ENCODE measurements around the gene KIRREL1. TPM values are rescaled to one million over a fixed set of nuclear protein-coding genes. Genes with fewer than 3 reads are reported as not detected.

KIRREL1 gene
- 39.5 and 70.7 TPM in 2 replicates for total RNA-seq (ENCODE audit: low replicate concordance)

DNA sequence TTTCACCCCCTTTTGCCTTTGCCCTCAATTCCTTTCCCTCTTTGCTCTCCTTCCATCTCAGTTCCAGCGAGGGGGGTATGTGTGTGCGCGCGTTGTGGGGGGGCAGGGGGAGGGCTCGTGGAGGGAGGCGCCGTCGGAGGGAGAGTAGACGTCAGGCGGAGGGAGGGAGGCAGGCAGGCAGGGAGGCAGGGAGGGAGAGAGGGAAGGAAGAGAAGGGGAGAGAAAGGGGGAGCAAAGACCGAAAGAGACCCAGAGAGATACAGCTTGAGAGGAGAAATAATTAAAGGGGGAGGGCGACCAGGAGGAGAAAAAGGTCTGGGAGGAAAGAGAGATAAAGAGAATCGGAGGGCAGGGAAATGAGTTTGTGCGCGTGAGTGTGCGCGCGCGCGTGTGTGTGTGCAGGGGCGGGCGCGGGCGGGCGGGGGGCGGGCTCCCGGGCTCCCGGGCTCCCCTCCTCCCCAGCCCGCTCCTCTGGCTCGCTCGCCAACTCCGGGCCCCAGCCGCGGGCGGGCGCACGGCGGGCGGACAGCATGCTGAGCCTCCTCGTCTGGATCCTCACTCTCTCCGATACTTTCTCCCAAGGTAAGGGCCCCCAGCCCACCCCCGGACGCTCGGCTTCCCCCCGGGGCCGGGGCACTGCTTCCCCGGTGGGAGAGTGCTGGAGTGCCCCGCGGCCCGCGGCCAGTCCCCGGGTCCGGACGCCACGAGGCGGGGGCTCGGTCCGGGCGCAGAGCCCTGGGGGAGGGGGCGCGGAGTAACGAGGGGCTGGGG is at the start of gene KIRREL1:
Gene KIRREL1 (plus strand): TSS at position 499 of the 771 bp plus-strand sequence. CDS start 32 bp downstream, at position 531.
- peaks cover 49% of the 10 kb centered on the region for H3K79me2 ChIP-seq (ENCODE audit: low read depth)
- peaks cover 51% of the 10 kb centered on the region for H3K4me1 Mint-ChIP-seq
- peak within 1 kb of the TSS; percentile 90 for H3K4me2 ChIP-seq
- peaks cover 5% of the 10 kb centered on the region for H3K27me3 ChIP-seq
- H3K4me1 ChIP-seq: peaks cover 33% of the 10 kb centered on the region
- H3K27ac Mint-ChIP-seq: peak within 1 kb of the TSS; percentile 97
- peaks cover 10% of the 10 kb centered on the region for H3F3A ChIP-seq (ENCODE audit: low read depth)
- peak within 1 kb of the TSS; percentile 92 for H3K4me3 Mint-ChIP-seq
- no peaks in the 10 kb centered on the region for H3K9me3 Mint-ChIP-seq
- H3K27ac ChIP-seq: peak within 1 kb of the TSS; percentile 44
- H4K20me1 ChIP-seq (ENCODE audit: low read depth): peaks cover 39% of the 10 kb centered on the region
- H3K4me3 ChIP-seq: peak within 1 kb of the TSS; percentile 90
- DNase-seq (ENCODE audit: low spot score): peak; percentile 76
- no peak for TF ChIP-seq EZH2 (IDR thresholded peaks at IDR 0.05)
- TF ChIP-seq, protein P1, sequence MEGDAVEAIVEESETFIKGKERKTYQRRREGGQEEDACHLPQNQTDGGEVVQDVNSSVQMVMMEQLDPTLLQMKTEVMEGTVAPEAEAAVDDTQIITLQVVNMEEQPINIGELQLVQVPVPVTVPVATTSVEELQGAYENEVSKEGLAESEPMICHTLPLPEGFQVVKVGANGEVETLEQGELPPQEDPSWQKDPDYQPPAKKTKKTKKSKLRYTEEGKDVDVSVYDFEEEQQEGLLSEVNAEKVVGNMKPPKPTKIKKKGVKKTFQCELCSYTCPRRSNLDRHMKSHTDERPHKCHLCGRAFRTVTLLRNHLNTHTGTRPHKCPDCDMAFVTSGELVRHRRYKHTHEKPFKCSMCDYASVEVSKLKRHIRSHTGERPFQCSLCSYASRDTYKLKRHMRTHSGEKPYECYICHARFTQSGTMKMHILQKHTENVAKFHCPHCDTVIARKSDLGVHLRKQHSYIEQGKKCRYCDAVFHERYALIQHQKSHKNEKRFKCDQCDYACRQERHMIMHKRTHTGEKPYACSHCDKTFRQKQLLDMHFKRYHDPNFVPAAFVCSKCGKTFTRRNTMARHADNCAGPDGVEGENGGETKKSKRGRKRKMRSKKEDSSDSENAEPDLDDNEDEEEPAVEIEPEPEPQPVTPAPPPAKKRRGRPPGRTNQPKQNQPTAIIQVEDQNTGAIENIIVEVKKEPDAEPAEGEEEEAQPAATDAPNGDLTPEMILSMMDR (IDR thresholded peaks at IDR 0.05): no peak
- peak within 1 kb of the TSS; percentile 83 for H3K9ac ChIP-seq
- H3K36me3 ChIP-seq: no peaks in the 10 kb centered on the region
- H3K27me3 Mint-ChIP-seq (ENCODE audit: insufficient read depth, low read depth): peaks cover 2% of the 10 kb centered on the region
- no peaks in the 10 kb centered on the region for H3K9me3 ChIP-seq (ENCODE audit: low read depth)
- peaks cover 6% of the 10 kb centered on the region for H3K36me3 Mint-ChIP-seq
- peak within 1 kb of the TSS; percentile 32 for H2AFZ ChIP-seq (replicated peaks)

DNA sequence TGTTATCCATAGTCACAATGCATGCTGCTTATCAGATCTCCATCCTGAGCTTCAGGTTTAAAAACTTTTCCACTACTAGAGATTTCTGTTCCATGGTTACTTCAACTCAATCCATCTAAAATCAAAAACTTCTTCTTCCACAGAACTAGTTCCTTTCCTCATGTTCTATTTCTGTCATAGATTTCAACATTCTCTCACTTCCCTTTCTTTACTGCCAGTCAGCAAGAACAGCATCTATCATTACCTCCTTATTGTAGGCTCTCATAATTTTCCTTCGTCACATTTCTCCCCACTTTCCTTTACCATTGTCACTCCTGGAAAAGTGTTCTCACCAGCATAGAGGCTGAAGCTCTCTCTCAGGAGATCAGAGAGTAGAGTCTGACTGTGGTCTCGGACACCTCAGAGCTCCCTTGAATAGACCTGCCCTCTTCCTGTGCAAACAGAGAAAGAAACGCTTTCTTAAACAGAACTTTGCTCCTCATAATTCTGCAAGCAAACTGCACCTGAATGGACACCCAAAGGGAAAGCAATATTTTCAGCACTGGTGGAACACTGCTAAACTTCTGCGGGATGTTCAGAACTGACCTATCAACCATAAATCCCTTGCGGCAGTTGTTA is 48.7 kb upstream of the KIRREL1 start:
- Mint-ChIP-seq H3K27me3 (ENCODE audit: insufficient read depth, low read depth) (peaks cover 3% of the 10 kb centered on the region), H3K36me3 (no peaks in the 10 kb centered on the region), H3K27ac (no peak overlapping the region), H3K4me1 (peaks cover 6% of the 10 kb centered on the region), H3K4me3 (no peak overlapping the region), H3K9me3 (no peaks in the 10 kb centered on the region)
- Histone ChIP-seq H4K20me1 (ENCODE audit: low read depth) (no peaks in the 10 kb centered on the region), H3K9me3 (ENCODE audit: low read depth) (no peaks in the 10 kb centered on the region), H3K9ac (no peak overlapping the region), H2AFZ (replicated peaks) (no peak overlapping the region), H3K27me3 (no peaks in the 10 kb centered on the region), H3K4me3 (no peak overlapping the region), H3F3A (ENCODE audit: low read depth) (no peaks in the 10 kb centered on the region), H3K4me1 (no peaks in the 10 kb centered on the region), H3K79me2 (ENCODE audit: low read depth) (no peaks in the 10 kb centered on the region), H3K27ac (no peak overlapping the region), H3K36me3 (no peaks in the 10 kb centered on the region), H3K4me2 (no peak overlapping the region)
- TF ChIP-seq EZH2phosphoT487 (IDR thresholded peaks at IDR 0.05) (no peak), EZH2 (IDR thresholded peaks at IDR 0.05) (no peak)
- TF ChIP-seq, protein P1 (IDR thresholded peaks at IDR 0.05): no peak
- no peak for DNase-seq (ENCODE audit: low spot score)

DNA sequence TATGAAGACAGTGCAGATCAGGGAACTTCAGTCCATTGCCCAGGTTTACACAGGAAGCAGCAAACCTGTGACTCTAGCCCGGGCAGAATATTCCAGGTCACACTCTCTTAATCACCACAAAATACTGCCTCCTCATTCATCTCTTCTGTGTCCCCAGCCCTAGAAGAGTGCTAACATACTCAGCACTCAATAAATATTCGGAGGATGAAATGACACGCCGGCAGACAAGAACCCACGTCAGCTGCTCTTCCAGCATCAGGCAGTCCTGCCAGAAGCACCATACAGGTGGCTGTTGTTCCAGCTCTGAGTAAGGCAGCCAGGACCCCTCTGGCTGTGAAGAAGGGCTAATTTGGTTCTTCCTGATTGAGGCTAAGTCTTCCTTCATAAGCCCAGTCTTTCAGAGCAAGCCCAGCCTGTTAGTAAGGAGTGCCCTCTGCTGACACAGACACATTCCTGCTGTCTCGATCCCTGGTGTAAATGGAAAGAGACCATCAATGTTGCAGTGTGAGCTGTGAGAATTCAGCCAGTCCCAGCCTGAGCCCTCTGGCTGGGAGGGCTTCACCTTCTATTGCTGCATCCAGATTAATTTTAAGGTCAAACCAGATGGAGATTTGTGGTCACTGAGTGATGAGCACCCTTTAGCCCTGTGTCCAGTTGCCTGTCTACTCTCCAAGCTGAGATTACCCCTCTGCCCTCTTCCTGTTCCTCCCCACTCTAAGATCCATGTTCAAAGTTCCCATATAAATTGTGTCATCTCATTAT is 45.0 kb upstream of the KIRREL1 start:
- Histone ChIP-seq H3K4me3 (no peak overlapping the region), H3K9me3 (ENCODE audit: low read depth) (no peaks in the 10 kb centered on the region), H3K27me3 (no peaks in the 10 kb centered on the region), H4K20me1 (ENCODE audit: low read depth) (no peaks in the 10 kb centered on the region), H3K4me1 (no peaks in the 10 kb centered on the region), H3K9ac (no peak overlapping the region), H3F3A (ENCODE audit: low read depth) (no peaks in the 10 kb centered on the region), H2AFZ (replicated peaks) (no peak overlapping the region), H3K79me2 (ENCODE audit: low read depth) (no peaks in the 10 kb centered on the region), H3K4me2 (no peak overlapping the region), H3K27ac (no peak overlapping the region), H3K36me3 (no peaks in the 10 kb centered on the region)
- TF ChIP-seq, protein P1 (IDR thresholded peaks at IDR 0.05): peak; percentile 83
- TF ChIP-seq EZH2 (IDR thresholded peaks at IDR 0.05) (no peak), EZH2phosphoT487 (IDR thresholded peaks at IDR 0.05) (no peak)
- H3K27ac Mint-ChIP-seq: no peak overlapping the region
- peak; percentile 85 for DNase-seq (ENCODE audit: low spot score)
- peaks cover 6% of the 10 kb centered on the region for H3K4me1 Mint-ChIP-seq
- H3K9me3 Mint-ChIP-seq: no peaks in the 10 kb centered on the region
- no peaks in the 10 kb centered on the region for H3K27me3 Mint-ChIP-seq (ENCODE audit: insufficient read depth, low read depth)
- no peaks in the 10 kb centered on the region for H3K36me3 Mint-ChIP-seq
- no peak overlapping the region for H3K4me3 Mint-ChIP-seq

Measured in neural progenitor cell (in vitro differentiated cells).